Gastrocnemius medialis (tissue), 4 donors: ENCODE results near the gene DNAJB6.

ENCODE experiments used
- POLR2A ChIP-seq, 2 donors: fragments of 450-650 bp; IDR thresholded peaks; one replicate each; pipeline ENCODE4 v1.6.1; 2017; ENCODE audit warnings: antibody characterized with exemption in 2 of 2, mild to moderate bottlenecking in 2 of 2, moderate library complexity in 2 of 2
- TF ChIP-seq, protein P1 (sequence below), 5 experiments: fragments of 450-650 bp in 3 of 5; fragments of 200-600 bp in 2 of 5; sonication (generic) in 2 of 5; IDR thresholded peaks in 4 of 5; conservative IDR thresholded peaks in 1 of 5; 1 replicate in 4 of 5; 2 replicates in 1 of 5; pipeline ENCODE4 v1.5.1; 2016 to 2019; ENCODE audit warnings: antibody characterized with exemption in 5 of 5, mild to moderate bottlenecking in 3 of 5, moderate library complexity in 3 of 5

DNA sequence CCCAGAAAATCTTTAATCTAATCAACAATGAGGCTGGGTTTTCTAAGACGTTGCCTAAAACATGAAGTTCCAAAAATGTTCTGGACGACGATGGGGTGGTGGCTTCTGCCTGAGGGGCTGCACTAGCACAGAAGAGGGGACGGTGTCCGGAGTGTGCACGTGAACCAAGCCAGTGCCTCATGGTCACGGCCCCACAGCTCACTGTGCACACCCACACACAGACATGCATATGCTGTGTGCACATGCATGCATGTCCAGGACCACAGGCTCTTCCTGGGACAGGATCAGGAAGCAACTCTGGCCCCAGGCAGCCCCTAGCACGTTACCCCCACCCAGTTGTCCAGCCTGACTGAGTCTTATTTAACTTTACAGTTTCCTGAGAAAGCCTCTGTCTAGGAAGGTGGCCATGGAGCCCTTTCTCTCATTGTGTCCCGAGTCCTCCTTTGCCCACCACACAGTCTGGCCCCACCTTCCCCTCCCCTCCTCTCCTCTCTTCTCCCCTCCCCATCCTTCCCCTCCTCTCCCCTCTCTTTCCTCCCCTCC, 100.8 kb downstream of the DNAJB6 start:
- TF ChIP-seq POLR2A (IDR thresholded peaks at IDR 0.05): no peak
- TF ChIP-seq, protein P1, sequence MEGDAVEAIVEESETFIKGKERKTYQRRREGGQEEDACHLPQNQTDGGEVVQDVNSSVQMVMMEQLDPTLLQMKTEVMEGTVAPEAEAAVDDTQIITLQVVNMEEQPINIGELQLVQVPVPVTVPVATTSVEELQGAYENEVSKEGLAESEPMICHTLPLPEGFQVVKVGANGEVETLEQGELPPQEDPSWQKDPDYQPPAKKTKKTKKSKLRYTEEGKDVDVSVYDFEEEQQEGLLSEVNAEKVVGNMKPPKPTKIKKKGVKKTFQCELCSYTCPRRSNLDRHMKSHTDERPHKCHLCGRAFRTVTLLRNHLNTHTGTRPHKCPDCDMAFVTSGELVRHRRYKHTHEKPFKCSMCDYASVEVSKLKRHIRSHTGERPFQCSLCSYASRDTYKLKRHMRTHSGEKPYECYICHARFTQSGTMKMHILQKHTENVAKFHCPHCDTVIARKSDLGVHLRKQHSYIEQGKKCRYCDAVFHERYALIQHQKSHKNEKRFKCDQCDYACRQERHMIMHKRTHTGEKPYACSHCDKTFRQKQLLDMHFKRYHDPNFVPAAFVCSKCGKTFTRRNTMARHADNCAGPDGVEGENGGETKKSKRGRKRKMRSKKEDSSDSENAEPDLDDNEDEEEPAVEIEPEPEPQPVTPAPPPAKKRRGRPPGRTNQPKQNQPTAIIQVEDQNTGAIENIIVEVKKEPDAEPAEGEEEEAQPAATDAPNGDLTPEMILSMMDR (IDR thresholded peaks at IDR 0.05 in 4 of 5, conservative IDR thresholded peaks at IDR 0.05 in 1 of 5): no peak
